Activated naive CD4-positive, alpha-beta T cell treated with anti-CD3 and anti-CD28 coated beads, Interleukin-2, amount 50 U/mL, for 24 hours (primary cell): ENCODE results near the gene STRN4.
A peak's percentile ranks its signal among the peaks of the same experiment; 100 is the strongest.
"Not testable (repeated sequence)": the region's sequence is repeated elsewhere in the genome, so short reads cannot be mapped to it uniquely, and the experiment has no call there.

ENCODE experiments used
- H3K27ac Mint-ChIP-seq: one replicate; pipeline ENCODE4 v1.8.0; 2021; ENCODE audit warnings: mild to moderate bottlenecking, mixed read lengths
- H3K27me3 Mint-ChIP-seq: one replicate; pipeline ENCODE4 v1.8.0; 2021; ENCODE audit warnings: mixed read lengths
- H3K36me3 Mint-ChIP-seq: one replicate; pipeline ENCODE4 v1.8.0; 2021; ENCODE audit warnings: mixed read lengths
- H3K4me1 Mint-ChIP-seq: one replicate; pipeline ENCODE4 v1.8.0; 2021; ENCODE audit warnings: mixed read lengths
- H3K4me3 Mint-ChIP-seq: one replicate; pipeline ENCODE4 v1.8.0; 2021; ENCODE audit warnings: mild to moderate bottlenecking, mixed read lengths
- H3K9me3 Mint-ChIP-seq: one replicate; pipeline ENCODE4 v1.8.0; 2021; ENCODE audit warnings: mixed read lengths

Gene STRN4

DNA sequence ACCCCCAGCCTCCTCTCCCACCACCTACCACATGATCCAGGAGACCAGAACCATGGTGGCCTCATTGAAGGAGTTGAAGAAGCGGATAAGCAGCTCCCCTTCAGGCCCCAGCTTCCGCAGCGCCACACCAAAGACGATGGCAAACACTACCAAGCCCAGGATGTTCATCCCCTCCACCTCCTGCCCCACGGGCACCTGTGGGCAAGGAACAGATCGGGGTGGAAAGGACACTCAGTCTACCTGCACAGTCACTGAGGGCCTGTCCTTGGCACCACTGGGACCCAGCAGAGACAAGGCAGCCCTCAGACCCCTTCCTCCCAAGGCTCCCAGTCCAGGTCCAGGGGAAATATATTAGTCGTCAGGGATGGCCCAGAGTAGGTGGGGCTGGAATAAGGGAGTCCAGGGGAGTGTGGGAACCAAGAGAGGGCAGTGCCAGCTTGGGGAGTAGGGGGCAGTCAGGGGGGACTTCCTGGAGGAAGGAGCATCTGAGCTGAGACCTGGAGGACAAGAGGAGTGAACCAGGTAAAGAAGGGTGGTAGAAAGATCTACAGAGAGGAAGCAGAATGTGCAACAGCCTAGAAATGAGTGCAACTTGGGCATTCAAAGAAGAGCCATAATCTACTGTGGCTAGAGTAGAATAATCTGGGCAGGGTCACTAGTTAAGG is 36.2 kb upstream of the STRN4 start:
- no peaks in the 10 kb centered on the region for H3K27me3 Mint-ChIP-seq
- peaks cover 35% of the 10 kb centered on the region for H3K36me3 Mint-ChIP-seq
- H3K27ac Mint-ChIP-seq = peak overlapping the region; percentile 68
- peak overlapping the region; percentile 98 for H3K4me3 Mint-ChIP-seq
- no peaks in the 10 kb centered on the region for H3K9me3 Mint-ChIP-seq
- H3K4me1 Mint-ChIP-seq = peaks cover 33% of the 10 kb centered on the region

DNA sequence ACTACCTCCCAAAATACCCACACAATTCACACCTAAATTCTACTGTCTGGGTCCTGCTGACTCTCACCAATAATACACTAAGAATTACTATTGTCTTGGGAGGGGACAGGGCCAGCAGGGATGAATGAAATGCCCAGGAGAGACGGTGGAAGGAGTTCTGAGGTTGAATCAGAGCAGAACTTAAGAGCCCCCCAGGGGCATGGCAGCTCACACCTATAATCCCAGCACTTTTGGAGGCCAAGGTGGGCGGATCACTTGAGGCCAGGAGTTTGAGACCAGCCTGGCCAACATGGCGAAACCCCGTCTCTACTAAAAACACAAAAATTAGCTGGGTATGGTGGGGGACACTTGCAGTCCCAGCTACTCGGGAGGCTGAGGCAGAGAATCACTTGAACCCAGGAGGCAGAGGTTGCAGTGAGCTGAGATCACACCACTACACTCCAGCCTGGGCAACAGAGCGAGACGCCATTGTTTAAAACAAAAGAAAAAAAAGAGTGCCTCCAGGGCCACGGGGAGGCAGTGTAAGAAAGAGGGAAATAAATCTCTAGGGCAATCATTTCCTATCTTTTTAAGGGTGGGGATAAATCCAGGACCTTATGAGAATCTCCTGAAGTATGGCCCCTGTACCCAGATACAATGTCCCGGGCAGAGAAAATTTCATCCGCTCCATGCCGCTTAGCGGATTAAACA is 31.9 kb upstream of the STRN4 start:
- H3K27ac Mint-ChIP-seq, H3K4me3 Mint-ChIP-seq, H3K27me3 Mint-ChIP-seq, H3K4me1 Mint-ChIP-seq, H3K9me3 Mint-ChIP-seq: not testable (repeated sequence)
- H3K36me3 Mint-ChIP-seq = peaks cover 17% of the 10 kb centered on the region

DNA sequence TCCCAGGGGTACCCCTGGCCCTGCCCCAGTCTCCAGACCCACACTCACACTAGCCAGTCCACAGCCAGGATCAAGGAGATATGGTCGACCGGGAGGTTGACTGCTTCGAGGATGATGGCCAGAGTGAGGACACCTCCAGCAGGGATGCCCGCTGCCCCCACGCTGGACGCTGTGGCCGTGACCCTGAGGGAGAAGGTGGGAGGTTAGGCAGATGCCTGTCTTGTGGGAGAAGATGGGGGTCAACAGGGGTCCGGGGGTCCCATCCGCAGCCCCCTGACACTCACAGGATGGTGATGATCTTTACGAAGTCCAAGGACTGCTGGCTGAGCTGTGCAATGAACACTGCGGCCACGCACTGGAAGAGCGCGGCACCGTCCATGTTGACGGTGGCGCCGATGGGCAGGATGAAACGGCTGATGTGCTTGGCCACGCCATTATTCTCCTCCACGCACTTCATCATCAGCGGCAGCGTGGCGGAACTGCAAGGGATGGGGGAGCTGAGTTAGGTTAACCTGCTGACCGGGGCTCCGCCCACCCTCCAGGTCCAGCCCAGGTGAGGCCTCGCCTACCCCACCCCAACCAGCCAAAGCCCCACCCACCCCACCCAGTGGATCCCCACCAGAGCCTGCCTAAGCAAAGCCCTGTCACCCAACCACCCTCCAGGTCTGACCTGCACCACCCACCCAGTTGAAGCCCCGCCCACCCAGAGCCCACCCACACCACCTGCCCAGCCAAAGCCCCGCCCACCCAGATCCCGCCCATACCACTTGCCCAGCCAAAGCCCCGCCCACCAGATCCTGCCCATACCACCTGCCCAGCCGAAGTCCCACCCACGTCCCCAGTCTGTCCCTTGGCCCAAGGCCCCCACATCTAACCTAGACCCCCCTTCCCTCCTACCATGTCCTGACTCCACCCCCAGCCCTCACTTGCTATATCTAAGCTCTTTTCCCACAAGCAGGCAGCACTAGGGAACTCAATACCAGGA is 31.0 kb upstream of the STRN4 start:
- no peaks in the 10 kb centered on the region for H3K9me3 Mint-ChIP-seq
- no peak overlapping the region for H3K4me3 Mint-ChIP-seq
- H3K27me3 Mint-ChIP-seq = no peaks in the 10 kb centered on the region
- peak overlapping the region; percentile 65 for H3K27ac Mint-ChIP-seq
- peaks cover 12% of the 10 kb centered on the region for H3K36me3 Mint-ChIP-seq
- H3K4me1 Mint-ChIP-seq = no peaks in the 10 kb centered on the region

- Mint-ChIP-seq H3K27me3 (no peaks in the 10 kb centered on the region), H3K36me3 (peaks cover 11% of the 10 kb centered on the region), H3K4me1 (no peaks in the 10 kb centered on the region), H3K9me3 (no peaks in the 10 kb centered on the region), H3K4me3 (no peak overlapping the region), H3K27ac (no peak overlapping the region)
Measured at GRCh38 chr19:46775642-46776258, 29.5 kb upstream of the STRN4 start.

DNA sequence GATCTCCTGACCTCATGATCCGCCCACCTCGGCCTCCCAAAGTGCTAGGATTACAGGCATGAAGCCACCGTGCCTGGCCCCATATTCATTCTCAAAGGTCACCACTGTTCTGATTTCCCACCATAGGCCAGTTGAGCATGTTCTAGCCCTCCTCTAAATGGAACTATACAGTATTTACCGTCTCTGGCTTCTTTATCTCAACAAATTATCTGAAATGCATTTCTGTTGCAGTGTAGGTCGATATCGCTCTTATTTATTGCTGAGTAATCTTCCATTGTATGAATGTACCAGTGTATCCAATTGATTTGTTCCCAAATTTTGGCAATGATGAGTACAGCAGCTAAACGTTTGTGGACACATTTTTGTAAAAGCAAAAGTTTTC is 26.8 kb upstream of the STRN4 start:
- Mint-ChIP-seq H3K27me3 (no peaks in the 10 kb centered on the region), H3K36me3 (peaks cover 11% of the 10 kb centered on the region), H3K4me1 (no peaks in the 10 kb centered on the region), H3K9me3 (no peaks in the 10 kb centered on the region), H3K27ac (peak overlapping the region; percentile 68), H3K4me3 (no peak overlapping the region)

- Mint-ChIP-seq H3K27me3 (no peaks in the 10 kb centered on the region), H3K9me3 (no peaks in the 10 kb centered on the region), H3K27ac (no peak overlapping the region), H3K4me1 (no peaks in the 10 kb centered on the region), H3K36me3 (peaks cover 8% of the 10 kb centered on the region), H3K4me3 (no peak overlapping the region)
Measured at GRCh38 chr19:46772170-46773017, 26.1 kb upstream of the STRN4 start.

DNA sequence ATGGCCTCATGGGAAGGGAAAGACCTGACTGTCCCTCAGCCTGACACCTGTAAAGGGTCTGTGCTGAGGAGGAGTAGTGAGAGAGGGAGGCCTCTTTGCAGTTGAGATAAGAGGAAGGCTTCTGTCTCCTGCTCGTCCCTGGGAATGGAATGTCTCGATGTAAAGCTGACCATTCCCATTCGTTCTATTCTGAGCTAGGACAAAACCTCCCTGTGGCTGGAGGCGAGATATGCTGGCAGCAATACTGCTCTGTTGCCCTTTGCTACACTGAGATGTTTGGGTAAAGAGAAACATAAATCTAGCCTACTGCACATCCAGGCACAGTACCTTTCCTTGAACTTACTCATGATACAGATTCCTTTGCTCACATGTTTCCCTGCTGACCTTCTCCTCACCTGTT is 22.5 kb upstream of the STRN4 start:
- H3K4me1 Mint-ChIP-seq, H3K9me3 Mint-ChIP-seq, H3K27ac Mint-ChIP-seq, H3K36me3 Mint-ChIP-seq, H3K27me3 Mint-ChIP-seq, H3K4me3 Mint-ChIP-seq: not testable (repeated sequence)

GRCh38 chr19:46766569-46767317 is 20.5 kb upstream of the STRN4 start:
- peaks cover 2% of the 10 kb centered on the region for H3K36me3 Mint-ChIP-seq
- H3K4me3 Mint-ChIP-seq = no peak overlapping the region
- H3K9me3 Mint-ChIP-seq = no peaks in the 10 kb centered on the region
- H3K27ac Mint-ChIP-seq = peak overlapping the region; percentile 2
- no peaks in the 10 kb centered on the region for H3K27me3 Mint-ChIP-seq
- no peaks in the 10 kb centered on the region for H3K4me1 Mint-ChIP-seq

GRCh38 chr19:46764817-46765291 is 18.6 kb upstream of the STRN4 start:
- Mint-ChIP-seq H3K36me3 (no peaks in the 10 kb centered on the region), H3K4me1 (no peaks in the 10 kb centered on the region), H3K27ac (no peak overlapping the region), H3K9me3 (no peaks in the 10 kb centered on the region), H3K4me3 (no peak overlapping the region), H3K27me3 (no peaks in the 10 kb centered on the region)

GRCh38 chr19:46762245-46762890 is 16.1 kb upstream of the STRN4 start:
- no peaks in the 10 kb centered on the region for H3K9me3 Mint-ChIP-seq
- no peak overlapping the region for H3K27ac Mint-ChIP-seq
- H3K4me3 Mint-ChIP-seq = no peak overlapping the region
- no peaks in the 10 kb centered on the region for H3K36me3 Mint-ChIP-seq
- H3K27me3 Mint-ChIP-seq = no peaks in the 10 kb centered on the region
- peaks cover 3% of the 10 kb centered on the region for H3K4me1 Mint-ChIP-seq

DNA sequence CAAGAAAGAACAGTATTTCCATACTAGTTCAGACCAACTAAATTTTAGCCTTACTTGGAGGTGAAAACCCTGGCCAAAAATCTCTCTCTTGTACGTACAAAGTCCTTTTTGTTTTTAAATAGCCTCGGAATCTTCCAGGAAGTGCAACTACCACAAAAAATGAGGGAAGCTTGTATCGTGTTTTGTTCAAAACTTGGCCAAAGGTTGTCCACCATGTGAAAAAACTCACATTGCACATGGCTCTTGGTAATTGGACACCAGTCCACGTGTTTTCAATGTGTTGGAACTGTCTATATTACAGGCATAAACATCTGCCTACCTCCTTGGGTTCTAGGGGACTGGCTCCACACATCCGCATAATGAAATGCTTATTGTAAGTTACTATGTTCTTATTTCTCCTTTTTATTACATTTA is 15.2 kb upstream of the STRN4 start:
- H3K36me3 Mint-ChIP-seq = peaks cover under 1% of the 10 kb centered on the region
- no peak overlapping the region for H3K27ac Mint-ChIP-seq
- no peaks in the 10 kb centered on the region for H3K27me3 Mint-ChIP-seq
- H3K4me1 Mint-ChIP-seq = peaks cover 4% of the 10 kb centered on the region
- no peak overlapping the region for H3K4me3 Mint-ChIP-seq
- H3K9me3 Mint-ChIP-seq = no peaks in the 10 kb centered on the region

- not testable (repeated sequence) for H3K4me1 Mint-ChIP-seq, H3K27me3 Mint-ChIP-seq, H3K27ac Mint-ChIP-seq, H3K4me3 Mint-ChIP-seq, H3K9me3 Mint-ChIP-seq, H3K36me3 Mint-ChIP-seq
Measured at GRCh38 chr19:46760897-46761296, 14.6 kb upstream of the STRN4 start.

- Mint-ChIP-seq H3K4me3 (no peak overlapping the region), H3K27ac (no peak overlapping the region), H3K4me1 (peaks cover 4% of the 10 kb centered on the region), H3K9me3 (no peaks in the 10 kb centered on the region), H3K27me3 (no peaks in the 10 kb centered on the region), H3K36me3 (peaks cover 1% of the 10 kb centered on the region)
Measured at GRCh38 chr19:46760363-46760762, 14.1 kb upstream of the STRN4 start.

GRCh38 chr19:46759817-46760333 is 13.6 kb upstream of the STRN4 start:
- Mint-ChIP-seq H3K27me3 (no peaks in the 10 kb centered on the region), H3K9me3 (no peaks in the 10 kb centered on the region), H3K4me3 (no peak overlapping the region), H3K27ac (no peak overlapping the region), H3K36me3 (peaks cover 1% of the 10 kb centered on the region), H3K4me1 (peaks cover 4% of the 10 kb centered on the region)
